Ovary (tissue), 9 donors: ENCODE results near the gene PTPRG. TPM values are rescaled to one million over a fixed set of nuclear protein-coding genes. Genes with fewer than 3 reads are reported as not detected.

Experiments used
- DNase-seq, 5 donors: peaks; one replicate each; pipeline ENCODE4 v3.0.0-alpha.2; 2019 to 2020
- H3K27ac ChIP-seq, 2 donors: fragments of 200-600 bp; one replicate each; pipeline versions ENCODE4 v1.5.1 to v1.8.0; 2019 to 2022
- H3K27me3 ChIP-seq: fragments of 200-600 bp; one replicate; pipeline ENCODE4 v1.8.0; 2022
- H3K36me3 ChIP-seq: fragments of 200-600 bp; sonication (generic); one replicate; pipeline ENCODE4 v1.5.1; 2019
- H3K4me1 ChIP-seq: one replicate; pipeline ENCODE4 v1.8.1; 2013; ENCODE audit warnings: mild to moderate bottlenecking, moderate library complexity; ENCODE audit not compliant: insufficient read depth
- H3K4me3 ChIP-seq: fragments of 200-600 bp; sonication (generic); one replicate; pipeline ENCODE4 v1.5.1; 2017
- H3K9me3 ChIP-seq, 2 donors: fragments of 200-600 bp in 1 of 2; sonication (generic) in 1 of 2; one replicate each; pipeline versions ENCODE4 v1.5.1 to v1.8.1; 2013 to 2019; ENCODE audit warnings: mild to moderate bottlenecking in 1 of 2, moderate library complexity in 1 of 2
- CTCF ChIP-seq, 3 donors: fragments of 450-650 bp in 2 of 3; fragments of 200-600 bp in 1 of 3; IDR thresholded peaks; one replicate each; pipeline versions ENCODE4 v1.5.1 to v1.8.0; 2016 to 2022; ENCODE audit warnings: antibody characterized with exemption in 3 of 3, mild to moderate bottlenecking in 1 of 3
- EP300 ChIP-seq: sonication (generic); formaldehyde crosslinking; IDR thresholded peaks from one replicate; pipeline ENCODE4 v1.6.1; 2017; ENCODE audit warnings: antibody characterized with exemption
- POLR2A ChIP-seq: fragments of 450-650 bp; IDR thresholded peaks from one replicate; pipeline ENCODE4 v1.6.1; 2017; ENCODE audit warnings: antibody characterized with exemption, mild to moderate bottlenecking, moderate library complexity
- WGBS, 3 donors: extraction: QIAGEN DNeasy Blood & Tissue Kit in 1 of 3; methylation state at CpG; one replicate each; pipeline versions ENCODE4 v1.1.5 to v1.1.7; 2013 to 2017; 5-methylcytosine and 5-hydroxymethylcytosine counted together
- intact Hi-C, 4 donors: fragments of 100-400 bp; cut with DNase I; formaldehyde crosslinking; loops; one replicate each; pipeline versions ENCODE4 v1.11.0 to v1.15.1; 2022 to 2023
- polyA plus RNA-seq, 2 donors: library from polyadenylated mRNA; stranded (reverse); fragments of 200-250 nt in 1 of 2; fragments of 350-450 nt in 1 of 2; fragmentation: Illumina TruSeq in 1 of 2; extraction: RNeasy Lipid Tissue Mini Kit (QIAGEN cat#74804) in 1 of 2; gene quantifications; one replicate each; pipeline ENCODE4 v1.2.3, GENCODE V29; 2013 to 2014
- total RNA-seq, 7 donors: library from RNA; depleted of rRNA in 2 of 7; stranded (reverse); fragments of >200 nt in 2 of 7; fragmentation: NEBNext Ultra II Directional in 3 of 7; extraction: Animal tissue kit (Norgen Biotek cat#: 25700) in 3 of 7; gene quantifications; one replicate each; pipeline versions ENCODE4 v1.1.0 to v1.2.4, GENCODE V29; 2016 to 2023
- donor health status: DM: no; HTN: no; CAD: no; lungs with moderate emphysema.
- donor health status: DM: no; HTN: no; CAD: no.
- donor health status: Bipolar disorder and iron deficiency.
- donor health status: DM: yes; HTN: yes; CAD: no.
- donor health status: DM: no; HTN: no; CAD: no.
- donor health status: DM: yes; HTN: yes; CAD: no.

PTPRG gene
- total and polyA plus RNA-seq, 9 donors: 18.2 to 87.9 (median 47.7) TPM

DNA sequence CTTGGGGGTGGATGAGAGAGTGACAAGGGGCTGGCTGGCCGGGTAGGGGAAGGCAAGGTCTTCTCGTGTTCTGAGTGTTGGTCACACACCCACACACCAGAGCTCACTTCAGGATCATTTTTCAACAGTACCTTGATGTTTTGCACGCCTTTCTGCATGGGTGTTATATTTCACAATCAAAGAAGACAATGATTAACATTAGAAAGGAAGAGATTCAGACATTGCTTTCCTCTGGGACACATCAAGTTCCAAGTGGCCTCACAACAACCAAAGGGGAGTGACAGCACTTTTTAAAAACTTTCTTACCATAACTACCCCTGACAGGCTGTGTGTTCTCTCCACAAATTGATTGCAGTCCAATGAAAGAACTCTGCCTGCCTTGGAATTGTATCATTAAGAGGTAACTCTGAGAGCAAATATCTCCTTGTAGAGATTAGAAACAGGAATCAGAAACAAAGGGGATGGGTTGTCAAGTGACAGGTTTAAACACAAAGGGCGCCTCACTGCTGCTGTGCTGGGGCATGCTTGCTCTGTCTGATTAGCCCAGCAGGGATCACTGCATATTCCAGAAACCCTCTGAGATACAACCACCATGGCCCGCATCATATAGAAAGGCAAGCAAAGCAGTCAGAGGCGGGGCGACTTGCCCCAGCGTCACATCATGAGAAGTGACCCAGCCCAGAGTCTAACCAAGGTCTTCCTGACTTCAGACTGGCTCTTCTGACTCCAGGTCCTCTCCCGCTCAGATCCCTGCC is 581.1 kb downstream of the PTPRG start:
- no peaks in the 10 kb centered on the region for H3K36me3 ChIP-seq
- no peaks in the 10 kb centered on the region for H3K9me3 ChIP-seq
- DNase-seq: no peak
- 87 to 90% (median 89%) methylated on average over 9 of the region's 9 CpGs for WGBS, 3 donors
- H3K27ac ChIP-seq: no peak overlapping the region
- peaks cover 3% of the 10 kb centered on the region for H3K4me1 ChIP-seq
- no peak overlapping the region for H3K4me3 ChIP-seq
- intact Hi-C loops: no loop called here
- H3K27me3 ChIP-seq: no peaks in the 10 kb centered on the region
- TF ChIP-seq POLR2A: no peak
- no peak for TF ChIP-seq EP300
- no peak for TF ChIP-seq CTCF (IDR thresholded peaks at IDR 0.05)

GRCh38 chr3:62143843-62144450 is 582.6 kb downstream of the PTPRG start:
- WGBS, 3 donors: 32 to 60% (median 44%) methylated on average over 6 of the region's 6 CpGs
- no peak for DNase-seq
- TF ChIP-seq EP300: no peak
- TF ChIP-seq POLR2A: no peak
- TF ChIP-seq CTCF (IDR thresholded peaks at IDR 0.05): no peak
- Histone ChIP-seq H3K4me3 (no peak overlapping the region), H3K27me3 (no peaks in the 10 kb centered on the region), H3K9me3 (no peaks in the 10 kb centered on the region), H3K4me1 (peaks cover 3% of the 10 kb centered on the region), H3K36me3 (no peaks in the 10 kb centered on the region), H3K27ac (no peak overlapping the region)
- intact Hi-C loops: no loop called here

GRCh38 chr3:62144482-62144881 is 583.1 kb downstream of the PTPRG start:
- Histone ChIP-seq H3K27me3 (no peaks in the 10 kb centered on the region), H3K9me3 (no peaks in the 10 kb centered on the region), H3K4me1 (peaks cover 3% of the 10 kb centered on the region), H3K27ac (no peak overlapping the region), H3K4me3 (no peak overlapping the region), H3K36me3 (no peaks in the 10 kb centered on the region)
- intact Hi-C loops: no loop called here
- 58 to 69% (median 61%) methylated on average over 4 of the region's 4 CpGs for WGBS, 3 donors
- no peak for TF ChIP-seq POLR2A
- no peak for TF ChIP-seq EP300
- no peak for TF ChIP-seq CTCF (IDR thresholded peaks at IDR 0.05)
- DNase-seq: no peak

DNA sequence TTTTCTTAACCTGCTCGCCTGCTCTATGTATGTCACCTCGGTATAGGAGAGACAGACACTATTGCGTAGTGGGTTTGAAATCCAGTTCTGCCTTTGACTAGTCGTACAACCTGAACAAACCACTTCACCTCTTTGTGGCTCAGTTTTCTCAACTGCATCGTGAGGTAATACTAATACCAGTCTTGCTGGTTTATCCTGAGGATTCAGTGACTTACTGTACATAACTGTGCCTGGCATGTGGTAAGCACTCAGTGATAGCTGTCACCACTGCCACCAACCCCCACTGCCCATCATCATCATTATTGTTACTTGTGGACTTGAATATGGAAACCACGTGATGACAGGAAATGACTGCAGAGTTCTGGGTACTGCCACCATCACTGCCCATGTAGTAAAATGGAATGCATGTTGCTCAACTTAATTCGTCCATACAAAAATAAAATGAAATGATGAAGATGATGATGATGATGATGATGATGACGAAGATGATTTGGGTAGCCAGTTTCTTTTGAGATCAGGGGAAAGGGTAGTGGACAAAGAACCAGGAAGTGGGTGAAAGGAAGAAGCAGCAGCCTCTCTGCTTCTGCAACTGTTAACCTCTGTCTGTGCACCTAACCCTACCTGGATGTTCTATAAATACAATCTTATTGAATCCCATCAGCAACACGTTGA is 583.9 kb downstream of the PTPRG start:
- H3K4me1 ChIP-seq: peaks cover 3% of the 10 kb centered on the region
- no peaks in the 10 kb centered on the region for H3K9me3 ChIP-seq
- H3K36me3 ChIP-seq: no peaks in the 10 kb centered on the region
- H3K27me3 ChIP-seq: no peaks in the 10 kb centered on the region
- 93 to 95% (median 95%) methylated on average over 9 of the region's 9 CpGs for WGBS, 3 donors
- no peak overlapping the region for H3K4me3 ChIP-seq
- no peak overlapping the region for H3K27ac ChIP-seq
- DNase-seq: no peak
- intact Hi-C loops: no loop called here
- no peak for TF ChIP-seq CTCF (IDR thresholded peaks at IDR 0.05)
- no peak for TF ChIP-seq EP300
- TF ChIP-seq POLR2A: no peak
